Fibroblast of peridontal ligament (primary cell): ENCODE data around the gene DEFB129.
"Not testable (repeated sequence)": the region's sequence is repeated elsewhere in the genome, so short reads cannot be mapped to it uniquely, and the experiment has no call there.

Experiments
- DNase-seq: peaks from one replicate; pipeline ENCODE4 v3.0.0-alpha.2; 2010; ENCODE audit errors: extremely low read depth

The DEFB129 gene

GRCh38 chr20:226958-227357, at the start of gene DEFB129:
Gene DEFB129, plus strand, starts transcription at chr20:227258. Its CDS starts 31 bp downstream, at chr20:227289.
- no peak for DNase-seq

GRCh38 chr20:184288-184687, 42.8 kb upstream of the DEFB129 start:
- DNase-seq: no peak

- DNase-seq: no peak
Observed at GRCh38 chr20:187733-188132, 39.3 kb upstream of the DEFB129 start.

GRCh38 chr20:189611-190010, 37.4 kb upstream of the DEFB129 start, which contains the start of gene DEFB128:
Gene DEFB128, minus strand, starts transcription at chr20:189711. Its CDS starts 88 bp downstream, at chr20:189623.
- DNase-seq: no peak

GRCh38 chr20:198225-198624, 28.8 kb upstream of the DEFB129 start:
- no peak for DNase-seq

- DNase-seq: no peak
Observed at GRCh38 chr20:199996-200395, 27.1 kb upstream of the DEFB129 start.

GRCh38 chr20:203630-204029, 23.4 kb upstream of the DEFB129 start:
- not testable (repeated sequence) for DNase-seq

GRCh38 chr20:208942-209566, 18.0 kb upstream of the DEFB129 start:
- DNase-seq: peak; percentile 78

- no peak for DNase-seq
Observed at GRCh38 chr20:210809-211502, 16.1 kb upstream of the DEFB129 start.

- no peak for DNase-seq
Observed at GRCh38 chr20:214383-214782, 12.7 kb upstream of the DEFB129 start.

GRCh38 chr20:215796-216195, 11.3 kb upstream of the DEFB129 start:
- DNase-seq: no peak

- DNase-seq: no peak
Observed at GRCh38 chr20:217266-217665, 9.8 kb upstream of the DEFB129 start.

- DNase-seq: peak; percentile 24
Observed at GRCh38 chr20:219290-220115, 7.6 kb upstream of the DEFB129 start.

- DNase-seq: no peak
Observed at GRCh38 chr20:221258-221830, 5.7 kb upstream of the DEFB129 start.

GRCh38 chr20:225879-226278, 1.2 kb upstream of the DEFB129 start:
- DNase-seq: not testable (repeated sequence)

- no peak for DNase-seq
Observed at GRCh38 chr20:227439-228105, 514 bp downstream of the DEFB129 start.

GRCh38 chr20:235891-236290, 8.8 kb downstream of the DEFB129 start:
- DNase-seq: peak; percentile 35

GRCh38 chr20:237489-237888, 10.4 kb downstream of the DEFB129 start:
- no peak for DNase-seq

- DNase-seq: peak; percentile 2
Observed at GRCh38 chr20:237929-238328, 10.9 kb downstream of the DEFB129 start.

- no peak for DNase-seq
Observed at GRCh38 chr20:242905-243304, 15.8 kb downstream of the DEFB129 start.

GRCh38 chr20:251354-251753, 24.3 kb downstream of the DEFB129 start:
- DNase-seq: no peak

- no peak for DNase-seq
Observed at GRCh38 chr20:252801-253200, 25.7 kb downstream of the DEFB129 start.
